Gastrocnemius medialis (tissue), 4 donors: ENCODE data around the gene CDK18. TPM values are rescaled to one million over a fixed set of nuclear protein-coding genes. Genes with fewer than 3 reads are reported as not detected.

Experiments used
- ATAC-seq, 2 donors: fragments of 150-250 bp; one replicate each; pipeline ENCODE4 v1.9.1; 2016
- DNase-seq, 2 donors: peaks; one replicate each; pipeline ENCODE4 v3.0.0-alpha.2; 2019
- H3K27ac ChIP-seq, 4 donors: fragments of 200-600 bp; sonication (generic); 1 replicate in 1 of 4; 2 replicates in 3 of 4; pipeline ENCODE4 v1.5.1; 2016 to 2018; ENCODE audit warnings: mild to moderate bottlenecking in 2 of 4, moderate library complexity in 1 of 4
- H3K27me3 ChIP-seq, 3 donors: fragments of 200-600 bp; sonication (generic) in 2 of 3; 1 replicate in 1 of 3; 2 replicates in 2 of 3; pipeline versions ENCODE4 v1.5.1 to v1.6.0; 2016 to 2019; ENCODE audit warnings: mild to moderate bottlenecking in 1 of 3, moderate library complexity in 1 of 3
- H3K36me3 ChIP-seq, 2 donors: fragments of 200-600 bp; sonication (generic) in 1 of 2; one replicate each; pipeline ENCODE4 v1.5.1; 2017 to 2018
- H3K4me1 ChIP-seq, 2 donors: fragments of 200-600 bp; sonication (generic) in 1 of 2; one replicate each; pipeline ENCODE4 v1.5.1; 2016 to 2017; ENCODE audit warnings: mild to moderate bottlenecking in 2 of 2
- H3K4me3 ChIP-seq, 4 donors: fragments of 200-600 bp; sonication (generic) in 3 of 4; 1 replicate in 1 of 4; 2 replicates in 3 of 4; pipeline ENCODE4 v1.5.1; 2016 to 2019; ENCODE audit warnings: mild to moderate bottlenecking in 2 of 4
- H3K9me3 ChIP-seq, 3 donors: fragments of 200-600 bp; sonication (generic) in 2 of 3; 1 replicate in 1 of 3; 2 replicates in 2 of 3; pipeline ENCODE4 v1.5.1; 2016 to 2019
- POLR2A ChIP-seq, 2 donors: fragments of 450-650 bp; IDR thresholded peaks; one replicate each; pipeline ENCODE4 v1.6.1; 2017; ENCODE audit warnings: antibody characterized with exemption in 2 of 2, mild to moderate bottlenecking in 2 of 2, moderate library complexity in 2 of 2
- in situ Hi-C, 4 donors: fragments of 200-750 bp; cut with MboI; loops; one replicate each; pipeline versions ENCODE4 v1.15.0 to v1.8.0; 2017; ENCODE audit warnings: low sequenced_read_pairs in 4 of 4
- intact Hi-C: fragments of 100-400 bp; cut with DNase I; formaldehyde crosslinking; loops from one replicate; pipeline ENCODE4 v1.15.1; 2023; ENCODE audit warnings: low total_unique reads
- total RNA-seq, 4 donors: library from RNA; depleted of rRNA; stranded (reverse); fragments of >200 nt; gene quantifications; one replicate each; pipeline versions ENCODE4 v1.1.0 to v1.2.3, GENCODE V29; 2016
- TF ChIP-seq, protein P1 (sequence below), 5 experiments: fragments of 450-650 bp in 3 of 5; fragments of 200-600 bp in 2 of 5; sonication (generic) in 2 of 5; IDR thresholded peaks in 4 of 5; conservative IDR thresholded peaks in 1 of 5; 1 replicate in 4 of 5; 2 replicates in 1 of 5; pipeline ENCODE4 v1.5.1; 2016 to 2019; ENCODE audit warnings: antibody characterized with exemption in 5 of 5, mild to moderate bottlenecking in 3 of 5, moderate library complexity in 3 of 5

Gene CDK18
- total RNA-seq, 4 donors from 2014 or later: 1.2 to 4.6 (median 1.5) TPM

DNA sequence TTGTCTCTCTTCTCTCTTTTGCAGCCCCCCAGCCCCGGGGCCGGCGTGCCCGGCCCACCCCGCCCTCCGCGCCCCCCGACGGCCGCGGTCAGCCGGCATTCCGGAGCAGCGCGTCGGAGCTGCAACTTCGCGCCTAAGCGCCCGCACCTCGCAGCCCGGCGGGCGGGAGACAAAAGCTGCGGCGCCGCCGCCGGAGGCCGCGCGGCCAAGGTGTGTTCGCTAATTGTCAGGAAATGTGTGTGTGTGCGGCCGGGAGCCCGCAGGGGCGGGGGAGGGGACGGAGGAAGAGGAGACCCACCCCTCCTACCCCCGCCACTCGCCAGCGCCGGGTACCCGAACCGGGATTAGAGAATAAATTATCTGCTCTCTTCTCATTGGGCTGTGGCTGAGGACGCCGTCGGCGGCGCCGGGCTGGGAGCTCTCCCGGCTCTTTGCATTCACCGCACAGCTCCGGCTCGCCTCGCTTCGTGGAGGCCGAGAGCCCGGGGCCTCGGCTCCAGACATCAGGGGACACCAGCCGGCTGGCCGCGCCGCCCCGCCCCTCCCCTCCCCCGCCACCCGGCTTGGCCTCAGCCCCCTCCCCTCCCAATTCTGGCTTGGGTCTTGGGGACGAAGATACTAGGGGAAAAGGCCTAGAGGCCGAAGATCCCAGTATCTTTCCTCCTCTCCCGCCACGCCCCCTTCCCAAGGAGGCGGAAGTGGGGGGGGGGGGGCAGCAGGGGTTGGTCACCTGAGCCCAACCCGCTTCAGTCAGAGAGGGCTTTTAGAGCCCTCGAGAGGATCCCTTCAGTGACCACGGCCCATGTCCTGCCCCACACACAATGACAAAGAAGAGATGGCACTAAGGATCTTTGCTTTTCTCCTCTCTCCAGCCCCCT, 47.4 kb upstream of the CDK18 start:
- DNase-seq (no peak), ATAC-seq (no peak)
- Histone ChIP-seq H3K4me3 (peak overlapping the region; percentile 17 to 48 (median 21)), H3K9me3 (no peaks in the 10 kb centered on the region), H3K36me3 (no peaks in the 10 kb centered on the region), H3K27me3 (peaks cover 66 to 82% (median 79%) of the 10 kb centered on the region in 3 donors), H3K4me1 (peaks cover 0 to 9% of the 10 kb centered on the region in 2 donors), H3K27ac (no peak overlapping the region)
- intact Hi-C loops: no loop called here
- no peak for TF ChIP-seq POLR2A (IDR thresholded peaks at IDR 0.05)
- TF ChIP-seq, protein P1, sequence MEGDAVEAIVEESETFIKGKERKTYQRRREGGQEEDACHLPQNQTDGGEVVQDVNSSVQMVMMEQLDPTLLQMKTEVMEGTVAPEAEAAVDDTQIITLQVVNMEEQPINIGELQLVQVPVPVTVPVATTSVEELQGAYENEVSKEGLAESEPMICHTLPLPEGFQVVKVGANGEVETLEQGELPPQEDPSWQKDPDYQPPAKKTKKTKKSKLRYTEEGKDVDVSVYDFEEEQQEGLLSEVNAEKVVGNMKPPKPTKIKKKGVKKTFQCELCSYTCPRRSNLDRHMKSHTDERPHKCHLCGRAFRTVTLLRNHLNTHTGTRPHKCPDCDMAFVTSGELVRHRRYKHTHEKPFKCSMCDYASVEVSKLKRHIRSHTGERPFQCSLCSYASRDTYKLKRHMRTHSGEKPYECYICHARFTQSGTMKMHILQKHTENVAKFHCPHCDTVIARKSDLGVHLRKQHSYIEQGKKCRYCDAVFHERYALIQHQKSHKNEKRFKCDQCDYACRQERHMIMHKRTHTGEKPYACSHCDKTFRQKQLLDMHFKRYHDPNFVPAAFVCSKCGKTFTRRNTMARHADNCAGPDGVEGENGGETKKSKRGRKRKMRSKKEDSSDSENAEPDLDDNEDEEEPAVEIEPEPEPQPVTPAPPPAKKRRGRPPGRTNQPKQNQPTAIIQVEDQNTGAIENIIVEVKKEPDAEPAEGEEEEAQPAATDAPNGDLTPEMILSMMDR (IDR thresholded peaks at IDR 0.05 in 4 of 5, conservative IDR thresholded peaks at IDR 0.05 in 1 of 5): no peak
- in situ Hi-C loops: no loop called here

DNA sequence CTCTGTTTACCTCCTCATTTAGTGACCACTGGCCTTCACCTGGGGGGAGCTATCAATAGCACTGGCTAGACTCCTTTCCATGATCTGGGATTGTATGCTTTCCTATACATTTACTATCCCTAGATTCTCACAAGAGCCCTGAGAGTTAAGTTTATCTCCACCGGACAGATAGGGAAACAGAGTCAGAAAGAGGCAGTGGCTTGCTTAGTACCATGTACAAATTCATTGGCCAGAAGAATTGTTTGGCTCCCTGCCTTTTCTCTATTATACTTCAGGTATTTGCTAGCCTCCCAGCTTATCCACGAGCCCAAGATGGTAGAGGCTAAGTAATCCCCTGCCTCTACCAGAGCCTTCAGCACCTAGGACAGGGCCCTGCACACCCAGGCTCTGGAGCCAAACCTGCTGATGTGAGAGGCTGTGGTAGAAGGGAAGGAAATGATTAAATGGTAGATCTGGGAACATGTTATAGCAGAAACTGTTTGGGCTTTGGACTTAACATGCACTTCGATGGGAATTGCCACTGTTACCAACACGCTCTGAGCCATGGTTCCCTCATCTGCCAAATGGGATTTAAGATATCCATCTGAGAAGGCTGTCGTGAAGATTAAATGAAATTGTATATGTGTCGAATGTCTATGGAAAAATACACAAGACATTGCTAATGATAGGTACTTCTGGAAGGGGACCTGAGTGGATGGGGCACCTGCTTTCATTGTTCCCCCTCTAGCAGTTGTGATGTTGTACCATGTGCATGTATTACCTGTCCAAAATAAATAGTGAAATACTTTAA, 45.5 kb upstream of the CDK18 start:
- no peak for DNase-seq
- TF ChIP-seq POLR2A (IDR thresholded peaks at IDR 0.05): no peak
- TF ChIP-seq, protein P1 (IDR thresholded peaks at IDR 0.05 in 4 of 5, conservative IDR thresholded peaks at IDR 0.05 in 1 of 5): no peak
- Histone ChIP-seq H3K27me3 (peaks cover 55 to 74% (median 63%) of the 10 kb centered on the region in 3 donors), H3K4me3 (no peak overlapping the region), H3K27ac (no peak overlapping the region), H3K4me1 (peaks cover 0 to 9% of the 10 kb centered on the region in 2 donors), H3K36me3 (no peaks in the 10 kb centered on the region), H3K9me3 (no peaks in the 10 kb centered on the region)
- in situ Hi-C loops: no loop called here
- intact Hi-C loops: no loop called here
- no peak for ATAC-seq

DNA sequence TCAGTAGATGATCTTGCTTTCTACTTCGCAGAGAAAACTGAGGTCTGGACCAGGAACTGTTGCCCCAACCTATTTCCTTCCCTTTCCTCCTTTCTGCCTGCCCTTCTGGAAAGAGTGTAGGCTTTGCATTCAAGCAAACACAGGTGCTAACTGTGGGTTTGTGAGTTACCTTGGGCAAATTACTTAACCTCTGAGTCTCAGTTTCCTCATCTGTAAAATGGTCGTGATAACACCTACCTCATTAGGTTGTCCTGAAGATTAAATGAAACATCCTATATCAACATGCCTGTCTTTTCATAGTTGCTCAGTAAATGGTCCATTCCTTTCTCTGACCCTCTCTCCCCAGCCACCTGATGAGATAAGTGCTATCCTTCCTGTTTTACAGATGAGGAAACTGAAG, 39.1 kb upstream of the CDK18 start:
- DNase-seq (no peak), ATAC-seq (no peak)
- no peak for TF ChIP-seq POLR2A (IDR thresholded peaks at IDR 0.05)
- TF ChIP-seq, protein P1 (IDR thresholded peaks at IDR 0.05 in 4 of 5, conservative IDR thresholded peaks at IDR 0.05 in 1 of 5): no peak

DNA sequence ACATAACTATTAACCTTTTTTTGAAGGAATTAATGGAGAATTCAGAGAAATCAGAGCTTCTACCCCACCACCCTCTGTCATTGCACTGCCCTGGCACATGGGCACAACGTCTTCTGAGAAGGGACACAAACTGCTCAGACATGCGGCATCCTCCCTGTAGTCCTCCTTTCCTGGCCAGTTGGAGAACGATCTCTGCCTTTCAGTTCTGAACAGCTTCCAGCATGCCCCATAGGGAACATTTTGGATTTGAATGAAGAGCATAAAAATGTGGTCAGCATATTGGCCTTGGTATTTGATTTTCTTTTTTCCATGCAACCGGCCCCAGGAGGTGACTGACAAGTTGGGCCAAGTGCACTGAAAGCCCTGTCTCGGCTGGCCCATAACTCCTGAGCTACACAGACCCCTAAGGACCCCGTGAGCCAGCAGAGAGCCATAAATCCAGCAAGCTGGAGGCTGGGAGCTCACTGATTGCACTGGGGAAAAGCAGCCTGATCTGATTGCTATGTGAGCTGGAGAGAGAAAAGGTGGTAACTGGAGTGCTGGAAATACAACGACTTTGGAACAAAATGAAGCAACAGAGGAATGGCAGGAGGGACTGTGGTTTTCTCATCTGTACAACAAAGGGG, 37.8 kb upstream of the CDK18 start:
- in situ Hi-C loops (no loop called here), intact Hi-C loops (no loop called here)
- ATAC-seq: no peak
- no peaks in the 10 kb centered on the region for H3K4me1 ChIP-seq
- H3K27ac ChIP-seq: no peak overlapping the region
- H3K27me3 ChIP-seq: peaks cover 0 to 22% (median 15%) of the 10 kb centered on the region in 3 donors
- H3K36me3 ChIP-seq: no peaks in the 10 kb centered on the region
- no peak overlapping the region for H3K4me3 ChIP-seq
- TF ChIP-seq, protein P1 (IDR thresholded peaks at IDR 0.05 in 4 of 5, conservative IDR thresholded peaks at IDR 0.05 in 1 of 5): no peak
- TF ChIP-seq POLR2A (IDR thresholded peaks at IDR 0.05): no peak
- DNase-seq: no peak
- H3K9me3 ChIP-seq: no peaks in the 10 kb centered on the region

More for the DNA sequence above, 39.1 kb upstream of the CDK18 start:
- intact Hi-C loops (no loop called here), in situ Hi-C loops (no loop called here)
- no peaks in the 10 kb centered on the region for H3K9me3 ChIP-seq
- peaks cover 0 to 26% (median 19%) of the 10 kb centered on the region in 3 donors for H3K27me3 ChIP-seq
- no peak overlapping the region for H3K4me3 ChIP-seq
- H3K4me1 ChIP-seq: no peaks in the 10 kb centered on the region
- no peak overlapping the region for H3K27ac ChIP-seq
- H3K36me3 ChIP-seq: no peaks in the 10 kb centered on the region
